GM18867 (cell line): Measurements from ENCODE around the gene LAMA5.

Experiments used
- ATAC-seq: cut with Tn5 transposase; IDR thresholded peaks from one replicate; pipeline ENCODE4 v1.9.1; 2021; ENCODE audit warnings: mild to moderate bottlenecking, moderate library complexity; ENCODE audit not compliant: unreplicated experiment

Gene LAMA5

GRCh38 chr20:62318400-62319345 is 48.4 kb downstream of the LAMA5 start:
- no peak for ATAC-seq

GRCh38 chr20:62317167-62317655 is 49.9 kb downstream of the LAMA5 start:
- ATAC-seq, result no peak

DNA sequence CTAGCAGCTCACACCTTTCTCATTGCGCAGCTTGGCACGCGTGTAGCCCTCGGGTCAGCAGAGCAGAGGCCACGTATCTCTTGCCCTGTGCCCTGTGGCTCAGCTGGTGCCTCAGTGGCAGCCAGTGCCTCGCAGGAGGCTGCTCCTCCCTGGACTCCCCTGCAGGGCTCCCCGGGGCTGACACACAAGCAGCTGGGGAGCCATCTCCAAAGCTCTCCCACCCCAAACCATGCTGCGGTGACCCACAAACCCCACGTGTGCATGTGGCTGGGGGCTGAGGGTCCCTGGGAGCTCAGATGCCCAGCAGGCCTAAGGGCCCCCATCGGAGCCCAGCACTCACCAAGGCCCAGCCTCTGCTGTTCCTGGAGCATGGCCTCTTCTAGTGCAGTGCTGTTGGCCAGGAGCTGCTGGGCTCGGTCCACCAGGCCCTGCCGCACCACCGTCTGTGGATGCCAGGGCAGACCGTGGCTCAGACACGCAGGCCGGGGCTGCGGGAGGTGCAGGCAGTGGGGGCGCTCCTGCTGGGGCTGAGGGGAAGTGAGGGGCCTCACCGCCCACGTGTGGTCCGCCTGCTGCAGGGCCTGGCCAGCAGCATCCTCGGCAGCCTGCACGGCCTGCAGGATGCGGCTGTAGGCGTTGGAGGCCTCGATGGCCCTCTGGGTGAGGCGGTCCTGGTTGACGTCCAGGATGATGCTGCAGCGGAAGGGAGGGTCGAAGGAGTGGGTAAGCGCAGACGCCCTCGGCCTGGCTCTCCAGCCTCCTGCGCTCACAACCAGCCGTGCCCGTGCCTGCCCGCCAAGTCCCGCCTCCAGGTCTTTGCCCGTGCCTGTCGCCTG is 50.6 kb downstream of the LAMA5 start:
- no peak for ATAC-seq

GRCh38 chr20:62315773-62316172 is 51.3 kb downstream of the LAMA5 start:
- no peak for ATAC-seq

DNA sequence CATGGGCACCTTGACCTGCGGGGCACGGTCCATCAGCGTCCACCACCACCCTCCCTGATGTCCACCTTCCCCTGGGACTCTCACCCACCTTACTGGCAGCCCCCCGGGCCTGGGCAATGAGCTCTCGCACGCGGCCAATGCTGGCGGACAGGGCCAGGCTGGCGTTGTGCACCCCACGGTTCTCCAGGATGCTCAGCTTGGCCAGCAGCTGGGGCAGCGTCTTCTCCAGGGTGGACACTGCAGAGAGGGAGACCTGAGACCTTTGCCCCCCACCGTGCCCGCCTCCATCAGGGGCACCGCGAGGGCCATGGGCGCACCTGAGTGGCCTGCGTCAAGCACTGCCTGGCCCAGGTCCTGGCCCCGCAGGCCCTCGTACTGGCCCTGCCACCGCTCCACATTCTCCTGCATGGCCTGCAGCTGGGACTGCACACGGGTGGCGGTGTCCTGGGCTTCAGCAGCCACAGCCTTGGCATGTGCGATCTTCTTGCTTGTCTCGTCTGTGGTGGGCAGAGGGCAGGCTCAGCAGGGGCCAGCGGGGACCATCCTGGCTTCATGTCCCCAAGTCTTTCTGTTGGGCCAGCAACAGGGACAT is 52.3 kb downstream of the LAMA5 start:
- ATAC-seq, result no peak

GRCh38 chr20:62314339-62314638 is 52.8 kb downstream of the LAMA5 start:
- no peak for ATAC-seq

DNA sequence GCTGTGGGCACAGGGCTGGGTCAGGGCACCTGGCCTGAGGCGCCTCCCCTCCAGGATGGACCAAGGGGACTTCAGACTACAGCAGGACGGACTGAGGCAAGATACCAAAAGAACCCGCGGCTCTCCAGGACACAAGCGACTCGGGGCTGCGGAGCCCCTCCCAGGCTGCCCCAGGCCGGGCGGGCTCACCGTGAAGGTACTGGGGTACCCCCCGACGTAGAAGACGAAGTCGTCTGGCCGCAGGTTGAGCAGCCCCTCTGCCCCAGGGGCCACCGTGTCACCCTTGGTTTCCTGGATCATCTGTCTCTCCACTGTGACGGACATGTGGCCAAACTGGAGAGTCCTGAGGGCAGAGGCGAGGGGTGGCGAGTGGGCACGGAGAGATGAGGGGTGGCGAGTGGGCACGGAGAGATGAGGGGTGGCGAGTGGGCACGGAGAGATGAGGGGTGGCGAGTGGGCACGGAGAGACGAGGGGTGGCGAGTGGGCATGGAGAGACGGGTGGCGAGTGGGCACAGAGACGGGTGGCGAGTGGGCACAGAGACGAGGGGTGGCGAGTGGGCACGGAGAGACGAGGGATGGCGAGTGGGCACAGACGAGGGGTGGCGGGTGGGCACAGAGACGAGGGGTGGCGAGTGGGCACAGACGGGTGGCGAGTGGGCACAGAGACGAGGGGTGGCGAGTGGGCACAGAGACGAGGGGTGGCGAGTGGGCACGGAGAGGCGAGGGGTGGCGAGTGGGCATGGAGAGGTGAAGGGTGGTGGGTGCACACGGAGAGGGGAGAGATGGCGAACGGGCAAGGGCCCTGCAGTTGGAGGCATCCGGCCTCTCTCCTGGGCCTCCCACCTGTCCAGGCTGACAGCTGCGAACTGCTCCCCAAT is 53.4 kb downstream of the LAMA5 start:
- ATAC-seq, result no peak

GRCh38 chr20:62313021-62313420 is 54.1 kb downstream of the LAMA5 start:
- no peak for ATAC-seq

GRCh38 chr20:62312662-62312977 is 54.5 kb downstream of the LAMA5 start:
- ATAC-seq, result no peak

DNA sequence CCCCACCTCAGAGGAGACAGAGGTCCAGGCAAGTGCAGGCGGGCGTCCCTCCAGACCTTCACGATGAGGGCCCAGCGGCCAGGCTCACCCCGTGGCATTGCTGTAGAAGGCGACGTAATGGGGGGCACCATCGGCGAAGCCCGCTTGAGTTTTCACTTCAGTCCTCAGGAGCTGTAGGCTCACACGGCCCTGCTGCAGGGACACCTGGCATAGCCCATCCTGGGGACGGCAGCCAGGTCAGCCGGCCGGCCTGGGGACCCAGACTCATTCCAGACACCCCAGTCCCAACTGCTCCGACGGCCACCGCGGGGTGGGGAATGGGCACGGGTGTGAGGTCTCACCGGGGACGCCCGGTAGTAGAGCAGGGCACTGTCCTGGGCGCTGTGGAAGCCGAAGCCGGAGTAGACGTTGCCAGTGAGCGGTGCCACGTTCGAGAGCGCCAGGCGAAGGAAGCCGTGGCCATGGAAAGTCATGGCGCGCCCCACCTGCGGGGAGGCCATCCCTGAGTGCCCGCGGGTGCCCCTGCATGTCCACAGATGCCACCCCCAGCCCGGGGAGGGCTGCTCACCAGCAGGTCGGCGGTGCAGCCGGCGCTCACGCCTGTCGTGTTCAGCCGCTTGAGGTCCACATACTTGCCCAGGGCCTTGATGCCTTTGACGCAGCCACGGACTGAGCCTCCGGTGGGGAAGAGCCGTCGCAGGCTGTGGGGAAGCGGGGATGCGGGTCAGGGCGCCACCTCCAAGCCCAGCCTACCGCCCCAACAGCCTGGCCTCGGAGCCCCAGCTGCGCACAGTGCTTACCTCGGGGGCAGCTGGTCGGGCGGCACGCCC is 55.1 kb downstream of the LAMA5 start:
- no peak for ATAC-seq

DNA sequence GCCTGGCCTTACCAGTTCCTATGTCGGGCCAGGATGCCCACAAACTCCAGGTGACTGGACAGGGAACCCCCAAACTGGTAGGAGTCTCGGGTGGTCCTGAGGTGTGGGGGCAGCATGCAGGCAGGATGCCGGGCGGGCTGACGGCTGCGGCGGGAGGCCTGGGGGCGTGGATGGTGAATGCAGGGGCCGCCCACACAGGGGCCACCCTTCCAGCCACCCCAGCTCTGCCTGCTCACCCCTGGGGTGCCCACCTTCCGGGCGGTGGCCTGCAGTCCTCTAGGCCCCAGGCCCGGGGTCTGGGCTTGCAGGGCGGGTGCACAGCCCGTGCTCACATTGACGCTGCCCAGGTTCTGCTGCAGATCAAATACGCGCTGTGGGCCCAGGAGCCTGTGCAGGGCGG is 56.0 kb downstream of the LAMA5 start:
- no peak for ATAC-seq

GRCh38 chr20:62310757-62311121 is 56.4 kb downstream of the LAMA5 start:
- no peak for ATAC-seq

- ATAC-seq, result no peak
These were observed 57.0 kb downstream of the LAMA5 start for GRCh38 chr20:62309947-62310756.

DNA sequence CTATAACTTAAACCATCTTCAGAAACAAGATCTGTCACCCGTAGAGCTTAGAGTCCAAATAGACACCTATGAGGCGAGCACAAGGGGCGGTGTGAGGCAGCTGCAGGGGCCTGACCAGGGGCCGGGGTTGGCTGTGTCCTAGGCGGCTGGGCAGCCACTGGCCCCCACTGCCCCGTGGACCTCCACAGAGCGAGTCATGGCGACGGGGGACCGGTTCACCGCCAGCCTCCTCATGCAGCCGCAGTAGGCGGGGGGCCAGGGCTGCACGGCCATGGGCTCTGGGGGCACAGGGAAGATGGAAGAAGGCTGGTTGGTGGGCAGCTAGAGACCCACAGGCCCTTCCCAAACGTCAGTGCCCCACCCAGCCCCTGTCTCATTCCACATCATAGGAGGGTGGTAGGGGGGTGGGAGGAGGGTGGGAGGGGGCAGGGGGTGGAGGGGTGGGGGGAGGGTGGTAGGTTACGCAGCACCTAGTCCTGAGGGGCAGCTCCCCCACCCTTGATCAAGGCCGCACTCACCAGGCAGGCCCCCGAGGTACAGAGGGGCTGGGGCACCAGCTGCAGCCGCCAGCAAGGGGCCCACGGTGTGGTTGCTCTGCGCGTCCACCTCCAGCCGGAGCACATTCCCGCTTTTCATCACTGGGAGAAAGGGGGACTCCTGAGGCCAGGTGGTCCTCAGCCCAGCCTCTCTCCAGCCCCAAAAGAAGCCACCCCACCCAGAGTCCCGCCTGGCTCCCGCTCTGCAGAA is 57.7 kb downstream of the LAMA5 start:
- ATAC-seq, result no peak

GRCh38 chr20:62308102-62308822 is 58.9 kb downstream of the LAMA5 start:
- no peak for ATAC-seq

DNA sequence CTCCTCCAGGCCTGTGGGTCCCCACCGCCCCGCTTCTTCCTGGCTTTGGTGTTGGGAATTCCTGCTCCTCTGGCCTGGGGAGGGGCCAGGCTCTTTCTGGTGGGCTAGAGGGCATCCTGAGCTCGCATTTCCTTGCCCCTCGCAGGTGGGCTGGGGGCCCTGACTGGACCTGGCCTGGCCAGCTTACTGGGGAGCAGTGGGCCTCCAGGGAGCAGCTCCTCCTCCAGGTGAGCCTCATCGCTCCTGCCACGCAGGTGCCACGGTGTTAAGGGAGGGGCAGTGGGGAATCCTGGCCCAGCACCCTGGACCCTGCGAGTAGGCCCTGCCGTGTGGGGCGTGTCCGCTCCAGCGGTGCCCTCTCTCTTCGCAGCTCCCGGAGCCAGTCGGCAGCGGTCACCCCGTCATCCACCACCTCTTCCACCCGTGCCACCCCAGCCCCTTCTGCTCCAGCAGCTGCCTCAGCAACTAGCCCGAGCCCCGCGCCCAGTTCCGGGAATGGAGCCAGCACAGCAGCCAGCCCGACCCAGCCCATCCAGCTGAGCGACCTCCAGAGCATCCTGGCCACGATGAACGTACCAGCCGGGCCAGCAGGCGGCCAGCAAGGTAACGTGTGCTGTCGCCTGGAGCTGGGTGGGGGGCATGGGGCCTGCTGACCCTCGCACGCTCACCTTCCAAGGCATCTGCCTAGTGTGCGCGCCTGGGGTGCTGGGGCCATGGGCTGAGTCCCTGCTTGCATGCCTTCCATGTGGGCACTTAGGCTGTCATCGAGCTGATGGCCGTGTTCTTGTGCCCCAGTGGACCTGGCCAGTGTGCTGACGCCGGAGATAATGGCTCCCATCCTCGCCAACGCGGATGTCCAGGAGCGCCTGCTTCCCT is 59.6 kb downstream of the LAMA5 start:
- ATAC-seq, result no peak
